Thymus (tissue), 11 donors: ENCODE measurements around the gene PACRG. TPM values are rescaled to one million over a fixed set of nuclear protein-coding genes. Genes with fewer than 3 reads are reported as not detected.

Source experiments
- DNase-seq, 9 donors: peaks; one replicate each; pipeline ENCODE4 v3.0.0-alpha.2; 2013; ENCODE audit warnings: low spot score in 9 of 9, low read depth in 6 of 9, missing footprints in 1 of 9
- H3K27ac ChIP-seq, 2 donors: one replicate each; pipeline ENCODE4 v1.5.1; 2013; ENCODE audit warnings: control low read depth in 1 of 2, low read depth in 1 of 2, low read length in 1 of 2, mild to moderate bottlenecking in 1 of 2, moderate library complexity in 1 of 2
- H3K27me3 ChIP-seq, 2 donors: one replicate each; pipeline ENCODE4 v1.5.1; 2013; ENCODE audit warnings: low read length in 1 of 2; ENCODE audit not compliant: control insufficient read depth in 2 of 2, insufficient read depth in 1 of 2
- H3K36me3 ChIP-seq, 2 donors: one replicate each; pipeline ENCODE4 v1.5.1; 2013; ENCODE audit warnings: low read length in 1 of 2, mild to moderate bottlenecking in 1 of 2, moderate library complexity in 1 of 2; ENCODE audit not compliant: control insufficient read depth in 2 of 2, insufficient read depth in 2 of 2
- H3K4me1 ChIP-seq, 2 donors: one replicate each; pipeline ENCODE4 v1.5.1; 2013; ENCODE audit warnings: low read length in 2 of 2; ENCODE audit not compliant: control insufficient read depth in 2 of 2, insufficient read depth in 2 of 2
- H3K4me3 ChIP-seq, 2 donors: one replicate each; pipeline ENCODE4 v1.5.1; 2013; ENCODE audit warnings: low read length in 2 of 2, control low read depth in 1 of 2, mild to moderate bottlenecking in 1 of 2
- H3K9me3 ChIP-seq, 2 donors: one replicate each; pipeline ENCODE4 v1.5.1; 2013; ENCODE audit warnings: low read length in 1 of 2, mild to moderate bottlenecking in 1 of 2; ENCODE audit not compliant: control insufficient read depth in 2 of 2, insufficient read depth in 1 of 2
- WGBS: extraction: QIAGEN DNeasy Blood & Tissue Kit; methylation state at CpG from one replicate; pipeline ENCODE4 v1.1.7; 2013; 5-methylcytosine and 5-hydroxymethylcytosine counted together
- polyA plus RNA-seq: library from polyadenylated mRNA; stranded (reverse); fragments of 200-250 nt; gene quantifications from one replicate; pipeline ENCODE4 v1.2.3, GENCODE V29; 2013
- total RNA-seq: library from RNA; stranded (reverse); fragments of 120-200 nt; gene quantifications from one replicate; pipeline ENCODE4 v1.2.4, GENCODE V29; 2013
- donor health status: healthy.

The PACRG gene
- total and polyA plus RNA-seq, 2 donors = 0.42 to 0.62 TPM

DNA sequence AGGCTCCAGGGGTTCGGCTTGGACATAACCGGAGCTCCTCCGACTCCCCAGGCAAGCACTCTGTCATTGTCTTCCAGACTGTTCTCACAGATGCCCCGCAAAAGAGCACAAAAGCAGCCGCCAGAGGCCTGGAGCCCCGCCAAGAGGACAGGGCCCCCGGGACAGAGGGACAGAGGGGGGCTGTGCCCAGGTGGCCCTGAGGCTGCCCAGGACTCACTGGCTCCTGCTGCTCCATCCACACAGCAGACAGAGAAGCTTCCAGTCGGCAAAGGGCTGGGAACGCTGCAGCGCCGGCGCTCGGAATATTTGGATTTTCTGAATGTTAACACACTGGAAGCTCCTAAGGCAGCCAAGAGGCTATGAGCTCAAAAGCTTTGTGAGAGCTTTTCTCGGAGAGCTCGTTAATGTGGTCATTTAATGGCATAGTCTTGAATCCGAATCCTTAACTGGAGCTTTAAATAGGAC is 618.8 kb downstream of the PACRG start:
- no peak for DNase-seq
- no peak overlapping the region for H3K4me3 ChIP-seq
- 93% methylated on average over 16 of the region's 16 CpGs for WGBS

GRCh38 chr6:163347021-163347446 is 619.3 kb downstream of the PACRG start:
- H3K4me1 ChIP-seq = no peaks in the 10 kb centered on the region
- WGBS = 96% methylated on average over 12 of the region's 12 CpGs
- no peaks in the 10 kb centered on the region for H3K9me3 ChIP-seq
- H3K4me3 ChIP-seq = no peak overlapping the region
- DNase-seq = no peak
- H3K27me3 ChIP-seq = no peaks in the 10 kb centered on the region
- no peak overlapping the region for H3K27ac ChIP-seq
- H3K36me3 ChIP-seq = no peaks in the 10 kb centered on the region

More for the DNA sequence above, 618.8 kb downstream of the PACRG start:
- Histone ChIP-seq H3K36me3 (no peaks in the 10 kb centered on the region), H3K9me3 (no peaks in the 10 kb centered on the region), H3K27ac (no peak overlapping the region), H3K27me3 (no peaks in the 10 kb centered on the region), H3K4me1 (no peaks in the 10 kb centered on the region)

- WGBS = 95% methylated on average over 9 of the region's 9 CpGs
- DNase-seq = no peak
These were observed 621.3 kb downstream of the PACRG start for GRCh38 chr6:163348789-163349680.

GRCh38 chr6:163349696-163350095 is 621.9 kb downstream of the PACRG start:
- H3K4me3 ChIP-seq = no peak overlapping the region
- whole genome bisulfite sequencing = 97% methylated on average over 8 of the region's 8 CpGs
- no peaks in the 10 kb centered on the region for H3K9me3 ChIP-seq
- H3K27me3 ChIP-seq = no peaks in the 10 kb centered on the region
- H3K36me3 ChIP-seq = no peaks in the 10 kb centered on the region
- no peak for DNase-seq
- H3K4me1 ChIP-seq = no peaks in the 10 kb centered on the region
- H3K27ac ChIP-seq = no peak overlapping the region

More at GRCh38 chr6:163348789-163349680, 621.3 kb downstream of the PACRG start:
- Histone ChIP-seq H3K4me1 (no peaks in the 10 kb centered on the region), H3K36me3 (no peaks in the 10 kb centered on the region), H3K9me3 (no peaks in the 10 kb centered on the region), H3K27ac (no peak overlapping the region), H3K4me3 (no peak overlapping the region), H3K27me3 (no peaks in the 10 kb centered on the region)

- Histone ChIP-seq H3K9me3 (no peaks in the 10 kb centered on the region), H3K27me3 (no peaks in the 10 kb centered on the region), H3K4me1 (peaks cover 0 to 7% of the 10 kb centered on the region in 2 donors), H3K36me3 (no peaks in the 10 kb centered on the region), H3K27ac (no peak overlapping the region), H3K4me3 (no peak overlapping the region)
- no peak for DNase-seq
- WGBS = 96% methylated on average over 6 of the region's 6 CpGs
These were observed 623.2 kb downstream of the PACRG start for GRCh38 chr6:163351013-163351412.

DNA sequence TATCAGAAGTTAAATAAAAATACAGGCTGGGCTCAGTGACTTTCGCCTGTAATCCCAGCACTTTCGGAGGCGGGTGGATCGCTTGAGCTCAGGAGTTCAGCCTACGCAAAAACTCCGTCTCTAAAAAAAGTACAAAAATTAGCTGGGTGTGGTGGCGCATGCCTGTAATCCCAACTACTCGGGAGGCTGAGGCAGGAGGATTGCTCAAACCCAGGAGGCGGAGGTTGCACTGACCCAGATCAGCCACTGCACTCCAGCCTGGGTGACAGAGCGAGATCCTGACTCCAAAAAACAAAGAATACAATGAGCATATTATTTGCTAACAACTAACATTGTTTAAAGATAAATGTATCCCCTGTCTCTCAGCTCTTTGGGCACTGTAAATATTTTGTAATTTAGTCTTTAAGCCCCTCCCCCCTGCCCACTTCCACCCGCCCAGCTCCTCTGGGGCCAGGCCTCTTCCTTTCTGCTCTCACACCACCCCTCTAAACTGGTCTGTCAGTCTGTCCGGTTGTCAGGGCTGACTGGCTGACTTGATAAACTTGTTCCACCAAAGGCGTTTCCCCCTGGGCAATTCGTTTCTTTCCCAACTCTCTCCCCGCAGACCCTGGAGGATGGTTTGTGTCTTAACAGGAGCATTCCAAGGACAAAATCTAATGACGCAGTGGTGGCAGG is 624.4 kb downstream of the PACRG start:
- DNase-seq = no peak
- H3K4me3 ChIP-seq = no peak overlapping the region
- H3K36me3 ChIP-seq = no peaks in the 10 kb centered on the region
- WGBS = 95% methylated on average over 16 of the region's 16 CpGs
- no peak overlapping the region for H3K27ac ChIP-seq
- peaks cover 0 to 7% of the 10 kb centered on the region in 2 donors for H3K4me1 ChIP-seq
- H3K27me3 ChIP-seq = no peaks in the 10 kb centered on the region
- no peaks in the 10 kb centered on the region for H3K9me3 ChIP-seq

DNA sequence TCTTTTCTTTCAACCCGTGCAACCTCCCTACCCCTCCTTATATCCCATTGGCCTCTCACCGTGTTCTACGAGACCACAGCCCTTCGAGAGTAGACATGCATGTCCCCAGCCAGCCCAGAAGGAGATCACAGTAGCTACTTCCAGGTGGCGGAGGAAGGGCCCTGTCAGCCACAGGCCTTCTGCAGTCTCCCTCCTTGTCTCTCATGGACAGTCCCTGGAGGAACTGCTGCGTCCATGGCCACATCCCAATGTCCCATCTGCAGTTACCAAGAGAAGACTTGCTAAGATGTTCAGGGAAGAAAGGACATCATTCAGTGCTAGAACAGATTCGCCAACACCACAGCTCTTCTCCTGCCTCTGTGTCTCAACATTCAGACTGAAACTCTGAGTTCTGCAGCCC is 625.2 kb downstream of the PACRG start:
- no peaks in the 10 kb centered on the region for H3K36me3 ChIP-seq
- 89% methylated on average over 7 of the region's 7 CpGs for WGBS
- no peaks in the 10 kb centered on the region for H3K9me3 ChIP-seq
- no peak overlapping the region for H3K4me3 ChIP-seq
- H3K27ac ChIP-seq = no peak overlapping the region
- H3K4me1 ChIP-seq = peaks cover 0 to 7% of the 10 kb centered on the region in 2 donors
- no peak for DNase-seq
- H3K27me3 ChIP-seq = no peaks in the 10 kb centered on the region

GRCh38 chr6:163354085-163354484 is 626.3 kb downstream of the PACRG start:
- Histone ChIP-seq H3K4me1 (peaks cover 0 to 7% of the 10 kb centered on the region in 2 donors), H3K36me3 (no peaks in the 10 kb centered on the region), H3K9me3 (no peaks in the 10 kb centered on the region), H3K27me3 (no peaks in the 10 kb centered on the region), H3K27ac (no peak overlapping the region), H3K4me3 (no peak overlapping the region)
- DNase-seq = no peak
- 92% methylated on average over 8 of the region's 8 CpGs for WGBS
